Measurements from ENCODE around the gene GRM3. TPM values are rescaled to one million over a fixed set of nuclear protein-coding genes. Genes with fewer than 3 reads are reported as not detected.

The GRM3 gene
- total and polyA plus RNA-seq, 2 of the 8 experiments (the other 6 are each of a cell fraction or from before 2014, with no cell fraction given): 3.1 to 4.2 TPM

DNA sequence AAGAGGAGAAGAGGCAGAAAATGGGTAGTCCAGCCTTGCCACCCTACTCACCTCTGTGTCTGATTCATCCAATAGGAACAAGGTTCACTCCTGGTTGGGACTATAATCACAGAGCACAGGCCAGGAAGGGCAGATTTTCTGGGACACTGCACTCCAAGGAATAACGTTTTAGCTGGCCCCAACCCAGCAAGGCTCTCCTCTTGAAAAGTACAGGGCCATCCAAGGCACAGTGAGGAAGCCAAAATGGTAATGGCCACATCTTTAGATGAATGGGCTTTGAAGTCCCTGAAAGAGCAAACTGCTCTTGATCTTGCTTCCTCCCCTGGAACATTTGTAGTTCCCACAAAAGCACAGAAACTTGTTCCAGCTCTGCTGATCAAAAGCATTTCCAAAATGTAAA is 149.4 kb downstream of the GRM3 start:
- no peaks in the 10 kb centered on the region for H3K4me1 ChIP-seq (replicated peaks in 1 of 4; ENCODE audit: control insufficient read depth in 3 of 4, insufficient read depth in 4 of 4, low read length in 3 of 4)
- no peak overlapping the region for H3K18ac ChIP-seq (ENCODE audit: extremely low read depth, low read length)
- H2BK20ac ChIP-seq (ENCODE audit: low read length): no peak overlapping the region
- H2AK5ac ChIP-seq (ENCODE audit: low read depth, low read length): no peak overlapping the region
- no peak for DNase-seq (ENCODE audit: low read depth in 1 of 2, low spot score in 2 of 2)
- H3K36me3 ChIP-seq (ENCODE audit: control insufficient read depth in 2 of 4, insufficient read depth in 4 of 4, low read length in 3 of 4): no peaks in the 10 kb centered on the region; a peak in 1 of 8 replicates
- no peaks in the 10 kb centered on the region; a peak in 1 of 4 replicates for H3K9me3 ChIP-seq (ENCODE audit: insufficient read depth in 2 of 2, low read depth in 1 of 2, low read length in 1 of 2)
- H2BK12ac ChIP-seq (ENCODE audit: low read depth, low read length): no peak overlapping the region
- no peak overlapping the region for H3K27ac ChIP-seq (ENCODE audit: low read depth, low read length)
- ChIA-PET CTCF (ENCODE audit: partially characterized antibody) (interaction anchor here (1.5 to 1.9 kb wide), 2 partner anchors 18 to 31 kb away, joined by 3 to 8 read pairs; no protein-coding TSS in a partner anchor), POLR2A (ENCODE audit: partially characterized antibody) (no interaction called here)
- no peak for TF ChIP-seq KDM5A (IDR thresholded peaks at IDR 0.05; ENCODE audit: low read length)
- TF ChIP-seq, protein P1, sequence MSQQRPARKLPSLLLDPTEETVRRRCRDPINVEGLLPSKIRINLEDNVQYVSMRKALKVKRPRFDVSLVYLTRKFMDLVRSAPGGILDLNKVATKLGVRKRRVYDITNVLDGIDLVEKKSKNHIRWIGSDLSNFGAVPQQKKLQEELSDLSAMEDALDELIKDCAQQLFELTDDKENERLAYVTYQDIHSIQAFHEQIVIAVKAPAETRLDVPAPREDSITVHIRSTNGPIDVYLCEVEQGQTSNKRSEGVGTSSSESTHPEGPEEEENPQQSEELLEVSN (IDR thresholded peaks at IDR 0.05): no peak
- TF ChIP-seq, protein P2, sequence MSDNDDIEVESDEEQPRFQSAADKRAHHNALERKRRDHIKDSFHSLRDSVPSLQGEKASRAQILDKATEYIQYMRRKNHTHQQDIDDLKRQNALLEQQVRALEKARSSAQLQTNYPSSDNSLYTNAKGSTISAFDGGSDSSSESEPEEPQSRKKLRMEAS (IDR thresholded peaks at IDR 0.05): no peak
- no peak for TF ChIP-seq SRF (IDR thresholded peaks at IDR 0.05; ENCODE audit: low read depth, low read length)
- no peak for TF ChIP-seq EP300 (IDR thresholded peaks at IDR 0.05; ENCODE audit: borderline replicate concordance in 1 of 2, low read depth in 2 of 2, low read length in 2 of 2)
- H3K23me2 ChIP-seq (ENCODE audit: low read depth, low read length): no peaks in the 10 kb centered on the region
- no peak overlapping the region for H3K14ac ChIP-seq (ENCODE audit: insufficient read length)
- no peak overlapping the region for H3K9ac ChIP-seq (replicated peaks in 1 of 4; ENCODE audit: extremely low read depth in 1 of 4, low read depth in 3 of 4, low read length in 3 of 4)
- no peak overlapping the region for H2BK120ac ChIP-seq (replicated peaks; ENCODE audit: low read depth, low read length)
- no peak overlapping the region for H3K4me3 ChIP-seq (ENCODE audit: extremely low read depth in 1 of 4, insufficient read depth in 2 of 4, low read depth in 3 of 4, low read length in 4 of 4)
- H3K79me2 ChIP-seq (ENCODE audit: control insufficient read depth in 1 of 2, insufficient read depth in 2 of 2, low read length in 2 of 2): no peaks in the 10 kb centered on the region
- no peak for FAIRE-seq
- H3K4me2 ChIP-seq (ENCODE audit: insufficient read depth in 1 of 2, low read depth in 2 of 2, low read length in 2 of 2): no peak overlapping the region
- WGBS, 2 experiments (ENCODE audit: extremely low coverage in 1 of 2, insufficient coverage in 1 of 2, insufficient read length in 1 of 2, insufficient replicate concordance in 2 of 2, low coverage in 1 of 2, low lambda C conversion rate in 2 of 2, missing lambda C conversion rate in 1 of 2): 60% methylated on average over 1 of the region's 1 CpG; no CpG with 5 or more reads in 1 of the 2 experiments
- H3K56ac ChIP-seq (replicated peaks; ENCODE audit: insufficient read length, low read depth, low read length): no peak overlapping the region
- no peak overlapping the region for H3K4ac ChIP-seq (replicated peaks; ENCODE audit: insufficient read length, low read depth, low read length)
- H2AFZ ChIP-seq (ENCODE audit: low read length): no peak overlapping the region
- no peaks in the 10 kb centered on the region for H4K20me1 ChIP-seq (replicated peaks in 1 of 2; ENCODE audit: control insufficient read depth in 1 of 2, insufficient read depth in 2 of 2, low read length in 2 of 2)
- H3K27me3 ChIP-seq (replicated peaks in 1 of 4; ENCODE audit: control insufficient read depth in 3 of 4, extremely low read depth in 1 of 4, insufficient read depth in 3 of 4, low read length in 3 of 4): no peaks in the 10 kb centered on the region
- H4K5ac ChIP-seq (ENCODE audit: insufficient read length, low read depth, low read length): no peak overlapping the region
- no peak overlapping the region for H3K23ac ChIP-seq (ENCODE audit: insufficient read length)
- H2BK5ac ChIP-seq (ENCODE audit: low read depth, low read length): no peak overlapping the region
- no peak overlapping the region for H2BK15ac ChIP-seq (ENCODE audit: low read length)
- H4K91ac ChIP-seq (replicated peaks; ENCODE audit: insufficient read length, low read length): no peak overlapping the region
- no peaks in the 10 kb centered on the region for H3K79me1 ChIP-seq (ENCODE audit: low read depth, low read length)
- no peak overlapping the region for H4K8ac ChIP-seq (ENCODE audit: extremely low read depth, insufficient read depth, low read length)

Data from H1 (cell line).